ENCODE data around the gene SLC9B2.
"Not testable (repeated sequence)": the region's sequence is repeated elsewhere in the genome, so short reads cannot be mapped to it uniquely, and the experiment has no call there.

SLC9B2 gene

DNA sequence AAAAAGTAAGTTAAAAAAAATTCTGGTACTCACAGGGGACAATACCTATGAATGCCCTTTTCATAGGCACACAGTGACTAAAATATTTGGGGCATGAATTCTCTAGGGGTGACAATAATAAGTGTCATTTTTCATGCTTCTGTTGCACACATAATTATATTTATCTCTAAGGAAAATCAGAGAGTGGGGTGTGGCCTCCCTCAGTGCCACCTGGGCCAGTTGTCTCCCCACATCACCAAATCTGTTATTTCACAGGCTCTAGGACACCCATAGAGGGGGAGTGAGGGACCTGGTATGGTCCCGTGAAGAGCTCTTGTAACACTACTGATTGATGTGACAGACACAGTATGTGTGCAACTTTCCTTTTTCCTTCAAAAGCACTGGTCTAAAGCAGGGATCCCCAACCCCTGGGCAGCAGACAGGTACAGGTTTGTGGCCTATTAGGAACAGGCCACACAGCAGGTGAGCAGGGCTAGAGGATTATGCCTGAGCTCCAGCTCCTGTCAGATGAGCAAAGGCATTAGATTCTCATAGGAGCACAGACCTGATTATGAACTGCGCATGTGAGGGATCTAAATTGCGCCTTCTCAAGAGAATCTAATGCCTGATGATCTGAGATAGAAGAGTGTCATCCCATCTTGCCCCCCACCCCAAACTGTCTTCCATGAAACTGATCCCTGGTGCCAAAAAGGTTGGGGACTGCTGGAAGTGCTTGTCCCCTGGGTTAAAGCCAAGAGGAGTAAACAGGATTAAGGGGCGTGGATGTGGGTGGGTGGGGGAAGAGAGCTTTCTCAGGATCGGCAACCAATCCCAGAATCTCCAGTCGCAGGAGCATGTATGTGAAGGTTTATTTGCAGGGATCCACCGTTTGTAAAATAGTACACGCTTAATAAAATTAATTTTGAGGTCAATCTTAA lies 57.9 kb downstream of the SLC9B2 start:
- peak; percentile 18 for DNase-seq

DNA sequence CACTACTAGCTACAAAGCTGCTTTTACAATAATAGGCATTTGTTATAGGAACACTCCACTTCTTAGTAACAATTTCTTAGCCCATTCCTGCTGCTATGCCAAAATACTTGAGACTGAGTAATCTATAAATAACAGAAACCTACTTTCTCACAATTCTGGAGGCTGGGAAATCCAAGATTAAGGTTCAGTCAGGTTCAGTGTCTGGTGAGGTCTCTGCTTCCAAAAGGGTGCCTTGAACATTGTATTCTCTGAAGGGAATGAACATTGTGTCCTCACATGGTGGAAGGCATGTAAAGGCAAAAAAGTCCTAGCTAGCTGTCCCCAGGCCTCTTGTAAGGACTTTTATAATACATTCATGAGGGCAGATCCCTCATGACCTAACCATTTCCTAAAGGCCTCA lies 64.0 kb downstream of the SLC9B2 start:
- DNase-seq: no peak

DNA sequence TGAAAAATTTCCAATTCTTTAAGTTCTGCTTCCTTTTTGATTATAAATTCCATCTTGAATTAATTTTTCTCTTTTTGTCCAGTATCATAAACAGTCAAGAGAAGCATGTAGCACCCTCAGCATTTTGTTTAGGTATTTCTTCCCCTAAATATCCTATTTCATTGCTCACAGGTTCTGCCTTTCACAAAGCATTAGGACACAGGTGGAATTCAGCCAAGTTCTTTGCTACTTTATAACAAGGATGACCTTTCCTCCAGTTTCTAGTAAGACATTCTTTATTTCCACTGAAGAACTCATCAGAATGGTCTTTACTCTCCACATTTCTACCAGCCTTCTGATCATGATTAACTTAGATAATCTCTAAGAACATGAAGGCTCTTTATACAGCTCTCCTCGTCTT lies 64.5 kb downstream of the SLC9B2 start:
- DNase-seq: no peak

DNA sequence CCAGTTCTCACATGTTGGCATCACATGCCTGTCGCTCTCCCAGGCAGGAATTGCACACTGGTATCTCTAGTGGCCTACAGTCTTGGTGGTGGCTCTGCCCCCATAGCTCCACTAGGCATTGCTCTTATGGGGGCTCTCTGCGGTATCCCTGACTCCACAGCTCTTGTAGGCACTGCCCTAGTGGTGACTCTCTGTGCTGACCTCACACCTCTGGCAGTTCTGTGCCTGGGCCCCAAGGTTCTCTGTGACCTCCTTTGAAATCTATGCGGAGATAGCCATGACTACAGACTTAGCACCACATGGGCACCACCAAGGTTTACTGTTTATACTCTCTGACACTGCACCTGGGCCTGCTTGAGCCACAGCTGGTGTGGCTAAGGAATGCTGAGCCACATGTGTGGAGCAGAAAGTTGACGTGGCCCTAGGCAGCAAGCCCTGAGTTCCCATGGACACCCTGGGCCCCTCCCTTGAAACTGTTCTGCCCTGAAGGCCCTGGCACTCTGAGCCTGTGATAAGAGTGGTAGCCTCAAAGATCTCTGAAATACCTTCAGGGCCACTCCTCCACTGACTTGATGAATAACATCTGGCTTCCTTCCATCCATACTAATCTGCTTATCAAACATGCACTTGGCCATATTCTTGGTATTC lies 65.1 kb downstream of the SLC9B2 start:
- DNase-seq: no peak

DNA sequence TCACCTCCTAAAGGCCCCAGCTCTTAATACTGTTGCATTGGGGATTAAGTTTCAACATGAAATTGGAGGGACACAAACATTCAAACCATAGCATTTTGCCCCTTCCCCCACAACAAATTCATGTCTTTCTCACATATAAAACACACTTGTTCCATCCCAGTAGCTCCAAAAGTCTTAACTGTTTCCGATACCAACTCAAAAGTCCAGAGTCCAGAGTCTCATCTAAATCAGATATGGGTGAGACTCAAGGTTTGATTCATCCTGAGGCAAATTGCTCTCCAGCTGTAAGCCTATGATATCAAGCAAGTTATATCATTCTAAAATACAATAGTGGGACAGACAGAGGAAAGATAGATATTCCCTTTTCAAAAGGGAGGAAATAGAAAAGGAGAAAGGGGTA lies 65.8 kb downstream of the SLC9B2 start:
- no peak for DNase-seq

DNA sequence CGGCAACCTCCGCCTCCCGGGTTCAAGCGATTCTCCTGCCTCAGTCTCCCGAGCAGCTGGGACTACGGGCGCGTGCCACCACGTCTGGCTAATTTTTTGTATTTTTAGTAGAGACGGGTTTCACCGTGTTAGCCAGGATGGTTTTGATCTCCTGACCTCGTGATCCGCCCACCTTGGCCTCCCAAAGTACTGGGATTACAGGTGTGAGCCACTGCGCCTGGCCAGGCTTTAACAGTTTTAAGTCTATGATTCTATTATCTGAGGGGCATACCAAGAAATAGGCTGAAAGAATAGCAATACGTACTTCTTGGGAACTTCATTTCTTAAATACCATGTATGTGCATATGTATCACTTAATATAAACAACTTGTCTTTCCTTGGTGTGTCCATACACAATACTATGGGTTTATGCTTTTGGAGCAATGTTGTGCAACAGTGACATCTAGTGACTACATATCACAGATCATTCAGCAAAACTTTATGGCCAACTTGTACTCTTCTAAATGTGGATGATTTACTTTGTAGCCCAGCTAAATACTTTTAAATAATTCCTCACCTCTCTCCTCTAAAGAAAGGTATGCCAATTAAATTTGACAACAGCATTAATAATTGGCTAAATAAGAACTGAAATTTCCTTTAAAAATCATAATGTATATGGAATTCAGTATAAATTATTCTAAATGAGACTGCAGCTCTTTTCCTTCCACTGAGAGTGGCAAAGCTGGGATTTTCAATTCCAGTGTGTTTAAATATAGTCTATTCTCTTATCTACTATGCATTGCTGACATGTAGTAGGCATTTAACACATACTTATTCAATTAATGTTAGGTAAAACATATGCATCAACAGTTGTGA lies 67.5 kb downstream of the SLC9B2 start:
- DNase-seq: peak; percentile 71

DNA sequence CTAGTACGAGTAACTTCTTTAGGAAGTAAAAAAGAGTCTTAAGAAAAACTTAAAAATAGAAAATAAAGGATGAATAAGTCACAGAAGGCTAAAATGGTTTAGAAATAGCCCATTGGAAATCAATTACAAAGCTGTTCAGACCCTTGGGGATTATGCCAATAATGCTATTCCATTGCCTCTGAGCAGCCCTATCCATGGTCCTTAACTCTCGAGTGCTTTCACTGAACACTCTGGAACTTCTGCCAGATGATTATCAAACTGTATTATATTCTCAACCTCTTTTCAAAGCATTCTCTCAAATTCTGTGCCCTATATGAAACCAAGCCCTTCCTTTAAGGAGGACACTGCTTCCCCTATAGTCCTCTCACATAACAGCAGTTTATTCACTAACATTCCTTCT lies 74.0 kb downstream of the SLC9B2 start:
- DNase-seq: no peak

DNA sequence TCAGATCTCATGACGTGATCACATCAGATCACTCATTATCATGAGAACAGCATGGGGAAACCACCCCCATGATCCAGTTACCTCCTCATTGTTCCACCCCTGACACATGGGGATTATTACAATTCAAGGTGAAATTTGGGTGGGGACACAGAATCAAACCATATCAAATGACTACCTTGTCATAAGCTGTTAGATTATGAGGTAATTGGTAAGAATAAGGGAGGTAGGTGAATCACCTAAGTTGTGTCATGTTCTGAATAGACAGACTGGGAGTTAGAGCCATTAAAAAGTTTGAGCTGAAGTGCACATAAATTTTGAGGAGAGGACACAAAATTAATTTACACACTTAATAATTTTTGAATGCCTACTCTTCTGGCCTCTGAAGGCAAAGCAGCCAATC lies 81.8 kb downstream of the SLC9B2 start:
- DNase-seq: no peak

DNA sequence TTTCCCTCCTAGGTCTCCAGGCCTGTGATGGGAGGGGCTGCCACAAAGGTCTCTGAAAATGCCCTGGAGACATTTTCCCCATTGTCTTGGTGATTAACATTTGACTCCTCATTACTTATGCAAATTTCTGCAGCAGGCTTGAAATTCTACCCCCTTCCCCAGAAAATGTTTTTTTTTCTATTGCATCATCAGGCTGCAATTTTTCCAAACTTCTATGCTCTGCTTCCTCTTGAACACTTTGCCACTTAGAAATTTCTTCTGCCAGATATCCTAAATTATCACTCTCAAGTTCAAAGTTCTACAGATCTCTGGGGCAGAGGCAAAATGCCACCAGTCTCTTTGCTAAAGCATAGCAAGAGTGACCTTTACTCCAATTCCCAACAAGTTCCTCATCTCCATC lies 82.6 kb downstream of the SLC9B2 start:
- not testable (repeated sequence) for DNase-seq

DNA sequence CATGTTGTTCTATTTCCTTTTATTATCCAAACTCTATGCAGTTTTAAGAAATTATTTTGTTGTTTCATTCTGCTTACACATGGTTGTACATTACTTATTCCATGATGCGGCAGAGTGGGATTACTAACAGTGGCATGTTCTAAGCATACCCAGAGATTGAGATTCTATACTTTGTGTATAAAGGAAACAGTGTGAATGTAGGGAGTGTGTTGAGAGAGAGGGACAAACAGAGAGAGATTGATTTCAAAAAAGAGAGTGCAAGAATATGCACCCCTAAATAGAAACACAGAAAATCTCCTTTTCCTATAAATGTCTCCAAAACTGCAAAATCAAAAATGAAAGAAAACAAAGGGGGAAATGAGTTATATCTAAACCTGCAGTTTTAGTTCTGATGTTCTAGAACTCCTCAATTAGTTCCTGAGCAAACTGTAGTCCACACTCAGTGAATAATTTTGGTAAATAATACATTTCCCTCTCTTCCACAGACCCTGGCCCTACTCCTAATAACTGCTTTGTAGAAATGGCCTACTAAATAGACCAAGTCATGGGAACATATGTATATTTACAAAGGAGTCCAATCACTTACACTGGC lies 88.0 kb downstream of the SLC9B2 start:
- no peak for DNase-seq

DNA sequence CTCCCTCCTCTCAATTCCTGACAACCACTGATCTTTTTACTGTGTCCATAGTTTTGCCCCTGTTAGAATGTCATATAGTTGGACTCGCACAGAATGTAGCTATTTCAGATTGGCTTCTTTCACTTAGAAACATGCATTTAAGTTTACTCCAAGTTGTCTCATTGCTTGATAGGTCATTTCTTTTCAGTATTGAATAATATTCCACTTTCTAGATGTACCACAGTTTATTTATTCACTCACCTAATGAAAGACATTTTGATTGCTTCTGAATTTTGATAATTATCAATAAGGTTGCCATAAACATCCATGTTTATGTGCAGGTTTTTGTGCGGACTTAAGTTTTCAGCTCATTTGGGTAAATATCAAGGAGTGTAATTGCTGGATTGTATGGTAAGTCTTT lies 95.6 kb downstream of the SLC9B2 start:
- DNase-seq: no peak

Measured in CD4-positive, alpha-beta T cell treated with Interleukin-21 for 1 hour (primary cell).